GM18502 (cell line): ENCODE data around the gene DEGS1.

Experiments
- ATAC-seq: cut with Tn5 transposase; IDR thresholded peaks from one replicate; pipeline ENCODE4 v1.9.1; 2021; ENCODE audit warnings: mild to moderate bottlenecking; ENCODE audit not compliant: unreplicated experiment, poor library complexity

The DEGS1 gene

DNA sequence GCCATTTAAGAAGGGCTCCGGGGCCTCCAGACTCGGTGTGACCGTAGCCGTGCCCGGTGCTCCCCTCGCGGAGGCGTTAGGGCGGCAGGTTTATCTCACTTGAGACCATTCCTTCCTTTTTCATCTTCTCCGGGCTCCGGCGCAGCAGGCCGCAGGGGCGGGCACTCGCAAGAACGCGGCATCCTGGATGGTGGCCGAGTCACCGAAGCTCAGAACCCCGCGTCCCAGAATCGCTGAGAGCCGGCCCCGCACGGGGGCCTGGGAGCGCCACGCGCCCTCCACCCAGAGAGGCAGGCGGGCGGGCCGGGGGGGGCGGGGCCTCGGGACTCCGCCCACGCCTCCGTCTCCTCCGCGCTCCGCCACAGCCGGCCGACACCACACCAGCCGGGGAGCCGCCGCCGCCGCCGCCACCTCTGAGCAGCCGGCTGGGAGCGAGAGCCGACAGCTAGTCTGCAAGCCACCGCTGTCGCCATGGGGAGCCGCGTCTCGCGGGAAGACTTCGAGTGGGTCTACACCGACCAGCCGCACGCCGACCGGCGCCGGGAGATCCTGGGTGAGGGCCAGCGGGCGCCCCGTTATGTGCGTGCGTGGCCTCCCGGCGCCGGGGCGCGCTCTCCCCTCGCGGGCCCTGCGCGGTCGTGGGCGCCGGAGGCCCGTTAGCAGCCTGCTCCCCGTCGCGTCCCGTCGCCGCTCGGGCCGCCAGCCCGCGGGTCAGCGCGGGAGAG lies at the start of gene DEGS1:
DEGS1 (plus strand) TSS at position 375 of the 725 bp plus-strand sequence; CDS start at position 472, 97 bp downstream.
- peak; percentile 71 for ATAC-seq

DNA sequence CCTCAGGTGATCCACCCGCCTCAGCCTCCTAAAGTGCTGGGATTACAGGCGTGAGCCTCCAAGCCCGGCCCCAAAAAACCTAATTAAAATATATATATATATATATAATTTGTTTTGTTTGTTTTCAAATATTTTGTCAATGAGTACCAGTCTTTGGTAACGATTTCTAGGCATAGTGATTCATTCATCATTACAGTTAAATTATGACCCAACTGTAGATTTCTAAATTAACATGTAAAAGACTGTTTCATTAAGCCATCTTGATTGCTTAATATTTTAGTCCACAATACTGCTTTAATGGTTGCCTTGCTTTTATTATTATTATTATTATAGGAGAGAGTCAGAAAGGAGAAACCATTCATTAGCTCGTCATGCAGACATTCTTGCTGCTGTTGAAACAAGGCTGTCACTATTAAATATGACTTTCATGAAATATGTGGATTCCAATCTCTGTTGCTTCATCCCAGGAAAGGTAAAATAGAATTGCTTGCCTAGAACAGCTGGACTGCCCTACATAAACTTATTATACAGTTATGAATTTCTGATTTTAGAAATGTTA lies 49.2 kb upstream of the DEGS1 start:
- ATAC-seq = no peak

DNA sequence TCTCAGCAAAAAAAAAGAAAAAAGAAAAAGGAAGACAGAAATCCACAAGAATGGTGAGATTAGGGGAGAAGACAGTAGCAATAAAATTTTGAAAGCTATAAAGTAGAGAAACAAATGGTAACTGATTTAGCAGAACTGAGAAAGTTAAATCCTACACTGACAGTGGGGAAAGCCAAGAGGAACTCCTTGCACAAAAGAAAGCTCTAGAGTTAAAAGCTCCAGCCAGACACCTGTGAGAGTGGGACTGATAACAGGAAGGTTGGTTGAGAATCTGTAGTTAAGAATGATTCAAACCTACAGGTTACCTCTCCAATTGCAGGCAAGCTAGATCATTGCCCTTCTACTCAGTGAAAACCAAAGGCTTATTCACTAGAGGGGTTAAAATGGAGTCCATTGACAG lies 45.5 kb upstream of the DEGS1 start:
- no peak for ATAC-seq

DNA sequence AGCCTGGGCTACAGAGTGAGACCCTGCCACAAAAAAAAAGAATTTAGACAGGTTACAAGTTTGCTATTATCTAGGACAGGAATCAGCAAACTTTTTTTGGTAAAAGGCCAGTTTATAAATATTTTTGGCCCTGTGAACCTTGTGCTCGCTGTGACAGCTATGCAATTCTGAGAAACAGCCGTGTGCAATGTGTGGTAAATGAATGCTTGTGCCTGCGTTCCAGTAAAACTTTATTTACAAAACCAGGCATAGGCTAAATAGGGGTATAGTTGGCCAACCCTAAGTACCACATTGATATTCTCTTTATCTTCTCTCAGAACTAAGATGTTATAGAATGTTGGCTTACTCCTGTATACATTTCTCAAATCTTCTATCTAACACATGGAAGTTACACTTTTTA lies 44.8 kb upstream of the DEGS1 start:
- ATAC-seq = no peak

DNA sequence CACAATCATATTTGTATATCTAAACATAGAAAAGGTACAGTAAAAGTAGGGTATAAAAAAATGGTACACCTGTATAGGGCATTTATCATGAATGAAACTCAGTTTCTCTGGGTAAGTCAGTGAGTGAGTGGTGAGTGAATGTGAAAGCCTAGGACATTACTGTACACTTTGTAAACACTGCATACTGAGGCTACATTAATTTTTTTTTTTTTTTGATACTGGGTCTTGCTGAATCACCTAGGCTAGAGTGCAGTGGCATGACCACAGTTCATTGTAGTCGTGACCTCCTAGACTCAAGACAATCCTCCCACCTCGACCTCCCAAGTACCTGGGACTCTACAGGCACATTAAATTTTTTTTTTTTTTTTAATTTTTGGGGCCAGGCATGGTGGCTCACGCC lies 41.3 kb upstream of the DEGS1 start:
- no peak for ATAC-seq

DNA sequence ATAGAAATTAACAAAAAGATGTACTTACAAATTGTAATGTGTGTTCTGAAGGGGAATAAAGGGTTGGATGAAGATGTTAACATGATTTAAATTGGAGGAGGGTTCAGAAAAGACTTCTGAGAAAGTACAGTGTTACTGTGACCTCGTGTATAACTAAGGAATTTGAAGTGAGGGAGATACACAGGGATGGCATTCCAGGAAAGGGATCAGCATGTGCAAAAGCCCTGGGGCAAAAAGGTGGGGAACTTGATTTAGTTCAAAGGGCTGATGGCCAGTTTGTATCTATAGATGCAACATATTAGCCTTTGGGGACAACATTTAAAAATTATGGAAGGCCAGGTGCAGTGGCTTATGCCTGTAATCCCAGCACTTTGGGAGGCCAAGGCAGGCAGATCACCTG lies 33.3 kb upstream of the DEGS1 start:
- ATAC-seq = no peak

DNA sequence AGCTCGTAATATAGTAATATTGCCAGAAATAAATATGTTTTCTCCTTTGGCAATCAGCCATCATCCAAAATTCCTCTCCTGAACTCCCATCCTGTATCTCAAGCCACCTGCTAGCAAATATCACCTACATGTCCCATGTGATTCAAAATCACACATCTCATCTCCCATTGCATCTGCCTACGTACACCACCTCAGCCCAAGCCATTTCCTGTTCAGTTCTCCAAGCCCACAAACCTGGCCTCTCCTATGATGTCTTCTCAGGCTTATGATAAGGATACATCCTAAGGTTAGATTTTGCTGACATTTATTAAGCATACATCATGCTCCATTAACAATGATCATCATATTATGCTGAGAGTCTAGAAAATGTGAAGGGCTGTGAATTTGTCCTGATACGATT lies 31.9 kb upstream of the DEGS1 start:
- no peak for ATAC-seq

DNA sequence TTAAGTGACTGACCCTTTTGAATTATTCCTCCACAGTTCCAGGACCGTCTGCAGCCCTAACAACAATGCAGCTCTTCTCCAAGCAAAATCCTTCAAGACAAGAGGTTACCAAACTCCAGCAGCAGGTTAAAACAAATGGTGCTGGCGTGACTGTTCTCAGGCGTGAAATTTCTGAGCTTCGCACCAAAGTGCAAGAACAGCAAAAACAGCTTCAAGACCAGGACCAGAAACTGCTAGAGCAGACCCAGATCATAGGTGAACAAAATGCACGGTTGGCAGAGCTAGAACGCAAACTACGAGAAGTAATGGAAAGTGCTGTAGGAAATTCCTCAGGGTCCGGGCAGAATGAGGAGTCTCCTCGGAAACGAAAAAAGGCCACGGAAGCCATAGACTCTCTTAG lies 25.7 kb upstream of the DEGS1 start:
- no peak for ATAC-seq

DNA sequence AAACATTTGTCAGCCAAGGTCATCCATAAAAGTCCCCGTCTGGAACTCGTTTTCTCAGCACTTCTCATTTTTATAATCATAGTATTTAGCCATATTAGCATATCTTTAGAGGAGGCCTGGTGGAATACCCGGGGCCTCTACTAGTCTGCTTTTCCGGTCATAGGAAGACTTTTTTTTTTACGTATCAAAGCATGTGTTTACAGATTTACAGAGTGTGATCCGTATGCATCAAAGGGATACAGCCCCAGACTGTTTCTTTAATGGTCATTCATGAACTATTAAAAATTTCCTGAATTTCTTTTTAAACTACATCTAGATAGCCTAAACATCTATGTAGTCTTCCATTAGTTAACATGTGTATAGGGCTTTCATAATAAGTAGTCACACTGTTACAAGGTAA lies 23.5 kb upstream of the DEGS1 start:
- no peak for ATAC-seq

DNA sequence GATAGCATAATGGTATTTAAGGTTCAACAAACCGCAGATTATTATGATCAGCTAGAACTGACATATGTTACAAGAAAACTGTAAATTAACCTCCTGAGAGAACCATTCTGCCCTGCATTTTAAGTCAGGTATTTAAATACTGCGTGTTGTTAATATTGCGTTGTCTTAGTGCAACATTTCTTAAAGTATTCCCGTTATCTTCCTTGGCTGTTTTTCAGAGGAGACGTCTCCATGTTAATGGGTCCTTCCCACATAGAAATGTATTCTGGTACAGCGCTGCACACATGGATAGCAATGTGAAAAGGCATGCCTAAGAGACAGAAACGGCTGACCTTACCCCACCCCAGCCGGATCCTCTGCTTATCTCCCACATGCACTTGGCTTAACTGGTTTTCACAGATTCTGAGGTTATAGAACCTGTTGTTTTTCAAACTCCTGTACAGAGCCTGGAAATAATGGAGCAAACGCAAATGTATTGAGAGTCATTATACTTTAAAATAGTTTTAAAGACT lies 22.8 kb upstream of the DEGS1 start:
- ATAC-seq = no peak

DNA sequence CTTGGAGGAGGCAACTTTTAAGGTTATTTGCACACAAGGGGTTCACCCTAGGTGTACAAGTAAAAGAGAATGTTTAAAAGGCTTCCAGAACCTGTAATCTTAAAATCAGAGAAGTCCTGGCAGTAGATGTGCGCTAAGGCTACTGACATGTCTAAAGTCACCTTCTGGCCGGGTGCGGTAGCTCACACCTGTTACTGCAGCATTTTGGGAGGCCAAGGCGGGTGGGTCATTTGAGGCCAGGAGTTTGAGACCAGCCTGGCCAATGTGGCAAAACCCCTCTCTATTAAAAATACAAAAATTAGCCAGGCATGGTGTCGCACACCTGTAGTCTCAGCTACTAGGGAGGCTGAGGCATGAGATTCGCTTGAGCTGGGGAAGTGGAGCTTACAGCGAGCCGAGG lies 20.3 kb upstream of the DEGS1 start:
- ATAC-seq = no peak

DNA sequence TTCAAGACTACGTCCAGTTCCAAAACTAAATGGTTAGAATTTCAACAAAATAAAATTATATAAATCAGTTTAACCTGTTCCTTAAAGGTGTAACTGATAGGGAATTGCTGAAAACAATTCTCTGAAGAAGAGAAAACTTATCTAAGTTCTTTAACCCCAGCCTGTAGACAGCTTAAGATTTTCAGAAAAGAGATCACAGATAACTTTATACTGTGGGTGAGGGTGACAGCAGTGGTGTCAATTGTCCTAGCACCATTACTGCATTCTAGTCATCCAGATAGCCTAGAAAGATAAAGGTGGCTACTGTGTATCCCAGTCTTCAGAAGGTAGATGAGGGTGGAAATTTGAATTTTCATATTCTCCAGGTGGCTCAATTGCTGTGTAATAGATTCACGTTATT lies 19.7 kb upstream of the DEGS1 start:
- ATAC-seq = no peak

DNA sequence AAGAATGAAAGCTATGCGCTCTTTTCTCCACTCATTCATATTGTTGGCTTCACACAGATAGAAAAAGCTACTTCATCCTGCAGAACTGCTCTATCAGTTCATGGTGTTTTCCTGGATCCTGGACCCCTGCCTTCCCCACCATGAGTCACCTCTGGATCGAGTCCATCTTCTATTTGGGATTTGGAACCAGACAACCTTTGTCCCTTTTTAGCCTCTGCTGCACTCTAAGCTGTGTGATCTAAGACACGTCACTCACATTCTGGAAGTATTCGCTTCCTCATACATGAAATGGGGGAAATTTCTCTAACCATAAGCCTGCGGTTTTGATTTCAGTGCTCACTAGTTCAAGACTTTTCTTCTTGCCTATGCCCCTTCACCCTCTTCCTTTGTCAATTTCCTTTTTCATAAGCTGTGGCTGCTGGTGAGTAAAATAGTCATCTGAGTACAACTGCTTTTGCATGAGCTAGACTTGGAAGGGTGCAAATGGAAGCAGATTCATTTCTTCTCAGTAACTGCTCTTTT lies 14.1 kb upstream of the DEGS1 start:
- ATAC-seq = peak; percentile 96

DNA sequence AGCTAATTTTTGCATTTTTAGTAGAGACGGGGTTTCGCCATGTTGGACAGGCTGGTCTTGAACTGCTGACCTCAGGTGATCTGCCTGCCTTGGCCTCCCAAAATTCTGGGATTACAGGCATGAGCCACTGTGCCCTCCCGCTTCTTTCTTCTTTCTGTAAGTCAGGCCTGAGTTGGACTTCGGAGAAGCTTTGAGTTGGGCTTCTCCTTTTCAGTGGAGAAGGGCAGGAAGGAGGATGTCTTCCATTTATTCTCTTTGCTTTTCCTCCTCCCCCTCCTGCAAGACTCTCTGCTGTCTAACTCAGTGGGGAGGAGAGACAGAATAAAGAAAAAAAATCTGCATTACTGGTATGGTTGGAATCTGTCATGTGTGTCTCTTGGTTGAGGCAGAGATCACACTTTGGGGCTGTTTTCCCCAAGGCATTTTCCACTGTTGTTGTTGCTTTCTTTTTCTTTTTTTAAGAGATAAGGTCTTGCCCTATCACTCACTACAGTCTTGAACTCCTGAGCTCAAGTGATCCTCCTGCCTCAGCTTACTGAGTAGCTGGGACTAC lies 13.2 kb upstream of the DEGS1 start:
- ATAC-seq = no peak

DNA sequence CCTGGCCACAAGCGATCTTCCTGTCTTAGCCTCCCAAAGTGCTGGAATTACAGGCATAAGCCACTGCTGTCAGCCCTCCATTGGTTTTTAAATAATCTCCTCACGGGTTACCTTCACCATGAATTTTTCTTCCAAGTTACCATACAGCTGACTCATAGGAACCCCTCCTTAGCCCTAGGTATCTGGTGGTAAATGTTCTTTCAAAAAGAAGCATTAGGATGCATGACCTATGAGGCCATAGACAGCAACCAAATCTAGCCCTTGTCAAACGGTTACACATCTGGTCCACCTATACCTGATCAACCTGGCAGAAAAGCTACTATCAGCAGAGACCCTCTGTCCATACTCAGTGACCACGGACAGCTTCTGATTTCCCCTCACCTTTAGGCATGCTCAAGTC lies 12.7 kb upstream of the DEGS1 start:
- no peak for ATAC-seq

DNA sequence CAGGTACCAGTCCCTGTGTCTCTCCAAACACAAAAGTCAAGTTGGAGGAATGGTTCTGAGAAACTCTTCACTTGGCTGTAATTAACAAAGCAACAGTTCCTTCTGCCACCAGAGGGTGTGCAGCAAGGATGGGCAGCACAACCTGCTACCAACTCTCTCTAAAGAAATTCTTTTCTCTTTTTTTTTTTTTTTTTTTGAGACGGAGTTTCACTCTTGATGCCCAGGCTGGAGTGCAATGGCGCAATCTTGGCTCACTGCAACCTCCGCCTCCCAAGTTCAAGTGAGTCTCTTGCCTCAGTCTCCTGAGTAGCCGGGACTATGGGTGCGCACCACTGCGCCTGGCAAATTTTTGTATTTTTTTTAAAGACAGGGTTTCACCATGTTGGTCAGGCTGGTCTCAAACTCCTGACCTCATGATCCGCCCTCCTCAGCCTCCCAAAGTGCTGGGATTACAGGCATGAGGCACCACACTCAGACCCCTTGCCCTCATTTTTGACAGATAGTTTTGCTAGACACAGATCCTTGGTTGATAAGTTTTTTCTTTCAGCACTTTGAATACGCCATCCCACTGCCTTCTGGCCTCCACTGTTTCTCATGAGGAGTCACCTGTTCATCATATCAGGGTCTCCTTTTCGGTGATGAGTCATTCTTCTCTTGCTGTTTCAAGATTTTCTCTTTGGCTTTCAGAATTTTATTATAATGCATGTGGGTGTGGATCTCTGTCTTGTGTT lies 12.1 kb upstream of the DEGS1 start:
- no peak for ATAC-seq

DNA sequence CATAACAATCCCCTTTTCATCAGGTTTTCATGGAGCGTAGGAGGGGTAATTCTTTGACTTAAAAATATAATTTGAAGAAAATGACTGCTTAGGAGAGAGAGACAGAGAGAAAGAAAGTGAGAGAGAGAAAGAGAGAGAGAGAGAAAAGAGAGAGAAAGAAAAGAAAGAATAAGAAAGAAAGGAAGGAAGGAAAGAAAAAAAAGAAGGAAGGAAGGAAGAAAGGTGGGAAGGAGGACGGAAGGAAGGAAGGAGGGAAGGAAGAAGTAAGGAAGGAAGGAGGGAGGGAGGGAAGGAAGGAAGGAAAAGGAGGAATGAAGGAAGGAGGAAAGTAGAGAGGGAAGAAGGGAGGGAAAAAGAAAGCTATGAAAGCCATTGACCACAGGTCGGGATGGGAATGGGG lies 10.8 kb upstream of the DEGS1 start:
- ATAC-seq = no peak

DNA sequence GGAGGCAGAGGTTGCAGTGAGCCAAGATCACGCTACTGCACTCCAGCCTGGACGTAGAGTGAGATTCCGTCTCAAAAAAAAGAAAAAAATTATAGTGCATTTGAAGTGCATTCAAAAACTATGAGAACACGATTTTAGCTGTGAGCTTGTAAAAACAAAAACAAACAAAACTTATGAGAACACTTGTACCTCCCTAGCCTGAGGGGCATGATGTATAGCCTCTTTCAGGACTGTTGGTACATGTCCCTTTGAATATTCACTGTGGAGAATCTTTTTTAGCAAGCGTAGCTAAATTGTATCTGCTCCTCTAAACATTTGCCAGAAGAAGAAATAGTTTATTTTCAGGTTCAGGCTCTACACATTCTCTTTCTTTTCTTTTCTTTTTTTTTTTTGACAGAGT lies 9.5 kb upstream of the DEGS1 start:
- ATAC-seq = no peak

DNA sequence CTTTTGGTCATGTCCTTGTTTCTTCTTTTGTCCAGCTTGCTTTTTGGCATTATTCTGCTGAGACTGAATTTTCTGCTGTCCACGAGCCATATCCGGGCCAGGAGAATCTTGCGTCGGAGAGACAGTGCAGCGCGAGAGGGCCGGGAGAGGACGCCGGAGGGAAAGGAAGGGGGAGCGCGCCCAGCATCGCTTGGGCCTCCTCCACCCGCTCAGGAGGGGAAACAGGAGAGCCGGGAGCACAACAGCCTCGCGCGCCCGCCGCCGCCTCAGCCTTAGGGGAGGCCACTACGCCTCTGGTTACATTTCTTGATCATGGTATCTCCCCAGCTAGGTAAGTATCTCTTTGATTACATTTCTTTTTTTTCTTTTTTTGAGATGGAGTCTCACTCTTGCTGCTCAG lies 7.4 kb upstream of the DEGS1 start:
- ATAC-seq = no peak

DNA sequence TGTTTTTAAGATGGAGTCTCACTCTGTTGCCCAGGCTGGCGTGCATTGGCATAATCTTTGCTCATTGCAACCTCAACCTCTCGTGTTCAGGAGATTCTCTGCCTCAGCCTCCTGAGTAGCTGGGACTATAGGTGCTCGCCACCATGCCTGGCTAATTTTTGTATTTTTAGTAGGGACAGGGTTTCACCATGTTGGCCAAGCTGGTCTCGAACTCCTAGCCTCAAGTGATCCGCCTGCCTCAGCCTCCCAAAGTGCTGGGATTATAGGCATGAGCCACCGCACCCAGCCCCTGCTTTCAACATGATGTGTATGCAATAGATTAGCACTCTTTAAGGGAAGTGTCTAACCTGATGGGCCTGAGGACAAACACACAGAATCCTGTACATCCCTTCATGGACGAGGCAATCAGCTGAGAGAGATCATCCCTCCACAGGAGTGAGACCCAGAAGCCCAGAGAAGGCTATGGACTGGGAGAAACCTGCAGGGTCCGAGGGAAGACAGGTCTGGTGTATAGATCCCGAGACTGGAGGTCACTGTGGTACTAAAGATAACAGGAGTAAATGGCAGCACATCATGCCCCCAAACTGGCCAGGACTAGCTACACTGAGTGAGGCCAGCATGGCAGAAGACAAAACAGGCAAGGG lies 5.6 kb upstream of the DEGS1 start:
- ATAC-seq = no peak

DNA sequence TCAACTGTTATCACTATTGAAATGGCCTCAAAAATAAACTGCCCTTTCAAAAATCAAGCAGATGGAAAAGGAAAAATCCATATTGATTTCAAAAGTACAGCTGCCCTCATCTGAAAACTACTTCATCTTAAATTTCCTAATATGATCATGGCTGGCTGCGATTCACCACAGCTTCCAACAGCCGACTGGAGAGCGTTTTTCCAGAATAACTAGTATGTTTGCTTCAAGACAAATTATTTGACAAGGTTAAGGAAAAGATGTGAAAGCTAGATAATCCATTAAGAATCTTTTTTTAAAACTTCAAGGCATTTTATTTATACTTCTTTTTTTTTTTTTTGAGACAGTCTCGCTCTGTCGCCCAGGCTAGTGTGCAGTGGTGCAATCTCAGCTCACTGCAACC lies 4.1 kb upstream of the DEGS1 start:
- no peak for ATAC-seq
